Neural cell (in vitro differentiated cells): ENCODE measurements around the gene PPP3CB. TPM values are rescaled to one million over a fixed set of nuclear protein-coding genes. Genes with fewer than 3 reads are reported as not detected.

Source experiments
- H2AFZ ChIP-seq: fragments of 200-600, 300-800 bp; sonication (generic), shearing (Covaris generic); 2 replicates; pipeline ENCODE4 v1.6.0; 2014; ENCODE audit warnings: low read depth, mild to moderate bottlenecking, antibody characterized with exemption, low read length, moderate library complexity
- H3F3A ChIP-seq: fragments of 200-600 bp; shearing (Covaris generic); 2 replicates; pipeline ENCODE4 v1.6.1; 2016; ENCODE audit warnings: mild to moderate bottlenecking, moderate library complexity, mixed read lengths, antibody characterized with exemption, low read length; ENCODE audit not compliant: insufficient read depth, poor library complexity, severe bottlenecking
- H3K27ac ChIP-seq: fragments of 200-600, 300-800 bp; sonication (generic), shearing (Covaris generic); 2 replicates; pipeline ENCODE4 v1.5.1; 2014; ENCODE audit warnings: mild to moderate bottlenecking, low read length, moderate library complexity
- H3K27me3 ChIP-seq: fragments of 300-800, 200-600 bp; sonication (generic), shearing (Covaris generic); 2 replicates; pipeline ENCODE4 v1.6.0; 2014; ENCODE audit warnings: mild to moderate bottlenecking, low read depth, low read length, moderate library complexity; ENCODE audit not compliant: insufficient read depth
- H3K36me3 ChIP-seq: fragments of 300-800, 200-600 bp; sonication (generic), shearing (Covaris generic); 2 replicates; pipeline ENCODE4 v1.5.1; 2014; ENCODE audit warnings: mild to moderate bottlenecking, antibody characterized with exemption, low read length, moderate library complexity; ENCODE audit not compliant: insufficient read depth
- H3K4me2 ChIP-seq: fragments of 300-800, 200-600 bp; sonication (generic), shearing (Covaris generic); 2 replicates; pipeline ENCODE4 v1.6.0; 2014; ENCODE audit warnings: mild to moderate bottlenecking, low read length
- H3K4me3 ChIP-seq: fragments of 300-800, 200-600 bp; sonication (generic), shearing (Covaris generic); 2 replicates; pipeline ENCODE4 v1.5.1; 2014; ENCODE audit warnings: mild to moderate bottlenecking, low read length, moderate library complexity
- H3K79me2 ChIP-seq: fragments of 200-600 bp; shearing (Covaris generic); replicated peaks from 2 replicates; pipeline ENCODE4 v1.6.0; 2014; ENCODE audit warnings: mild to moderate bottlenecking, low read length, moderate library complexity; ENCODE audit not compliant: insufficient read depth
- H3K9ac ChIP-seq: fragments of 300-800, 200-600 bp; sonication (generic), shearing (Covaris generic); 2 replicates; pipeline ENCODE4 v1.6.1; 2016; ENCODE audit warnings: mild to moderate bottlenecking, low read length, mixed read lengths
- H3K9me2 ChIP-seq: fragments of 200-600 bp; shearing (Covaris generic); 2 replicates; pipeline ENCODE4 v1.6.1; 2016; ENCODE audit warnings: mild to moderate bottlenecking, low read length, mixed read lengths; ENCODE audit not compliant: insufficient read depth
- H3K9me3 ChIP-seq: fragments of 200-600, 300-800 bp; sonication (generic), shearing (Covaris generic); 2 replicates; pipeline ENCODE4 v1.6.1; 2016; ENCODE audit warnings: mild to moderate bottlenecking, mixed run types, low read length, moderate library complexity, mixed read lengths
- H4K20me1 ChIP-seq: fragments of 200-600 bp; shearing (Covaris generic); 2 replicates; pipeline ENCODE4 v1.6.1; 2016; ENCODE audit warnings: mild to moderate bottlenecking, mixed run types; ENCODE audit not compliant: insufficient read depth
- EP300 ChIP-seq: fragments of 450-650 bp; conservative IDR thresholded peaks from 2 replicates; pipeline ENCODE4 v1.6.1; 2014; ENCODE audit warnings: antibody characterized with exemption, mild to moderate bottlenecking, moderate library complexity; ENCODE audit not compliant: poor library complexity, severe bottlenecking
- EZH2 ChIP-seq: fragments of 200-600, 300-800 bp; shearing (Covaris generic), sonication (generic); IDR thresholded peaks from 2 replicates; pipeline ENCODE4 v1.6.1; 2014; ENCODE audit warnings: antibody characterized with exemption, low read length, borderline replicate concordance, mild to moderate bottlenecking; ENCODE audit not compliant: insufficient read depth, poor library complexity, severe bottlenecking
- MXI1 ChIP-seq: fragments of 450-650 bp; conservative IDR thresholded peaks from 2 replicates; pipeline ENCODE4 v1.6.1; 2014; ENCODE audit warnings: antibody characterized with exemption, mild to moderate bottlenecking; ENCODE audit not compliant: poor library complexity, severe bottlenecking
- POLR2AphosphoS5 ChIP-seq: IDR thresholded peaks from 2 replicates; pipeline ENCODE4 v1.6.1; 2012
- RAD21 ChIP-seq: fragments of 450-650 bp; conservative IDR thresholded peaks from 2 replicates; pipeline ENCODE4 v1.6.1; 2014; ENCODE audit warnings: antibody characterized with exemption, mild to moderate bottlenecking, moderate library complexity
- SMC3 ChIP-seq: fragments of 450-650 bp; conservative IDR thresholded peaks from 2 replicates; pipeline ENCODE4 v1.6.1; 2014; ENCODE audit warnings: antibody characterized with exemption, mild to moderate bottlenecking, moderate library complexity; ENCODE audit not compliant: poor library complexity
- TAF1 ChIP-seq: IDR thresholded peaks from 2 replicates; pipeline ENCODE4 v1.6.1; 2012; ENCODE audit warnings: low read depth
- polyA plus RNA-seq: library from polyadenylated mRNA; depleted of rRNA; stranded (reverse); fragments of >200 nt; gene quantifications from 2 replicates; pipeline ENCODE4 v1.2.3, GENCODE V29; 2014
- TF ChIP-seq, protein P1 (sequence below): IDR thresholded peaks from 2 replicates; pipeline ENCODE4 v1.6.1; 2012; ENCODE audit warnings: borderline replicate concordance
- TF ChIP-seq, protein P2 (sequence below): fragments of 450-650 bp; IDR thresholded peaks from 2 replicates; pipeline ENCODE4 v1.5.1; 2014; ENCODE audit warnings: antibody characterized with exemption, mild to moderate bottlenecking, moderate library complexity; ENCODE audit not compliant: poor library complexity, severe bottlenecking

The PPP3CB gene
- polyA plus RNA-seq, 1 donor from 2014 or later: 101 TPM

DNA sequence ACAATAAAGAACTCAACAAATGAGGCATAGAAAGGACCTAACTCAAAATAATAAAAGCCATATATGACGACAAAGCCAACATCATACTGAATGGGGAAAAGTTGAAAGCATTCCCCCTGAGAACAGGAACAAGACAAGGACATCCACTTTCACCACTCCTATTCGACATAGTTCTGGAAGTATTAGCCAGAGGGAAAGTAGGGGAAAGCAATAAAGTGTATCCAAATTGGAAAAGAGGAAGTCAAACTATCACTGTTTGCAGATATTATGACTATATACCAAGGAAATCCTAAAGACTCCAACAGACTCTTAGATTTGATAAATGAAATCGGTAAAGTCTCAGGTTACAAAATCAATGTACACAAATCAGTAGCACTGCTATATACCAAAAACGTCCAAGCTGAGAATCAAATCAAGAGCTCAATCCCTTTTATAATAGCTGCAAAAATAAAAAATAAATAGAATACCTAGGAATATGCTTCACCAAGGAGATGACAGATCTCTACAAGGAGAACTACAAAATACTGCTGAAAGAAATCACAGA, 86.8 kb downstream of the PPP3CB start:
- Histone ChIP-seq H3K9me2 (no peaks in the 10 kb centered on the region), H3K27ac (no peak overlapping the region), H2AFZ (no peak overlapping the region), H3K4me3 (no peak overlapping the region), H3K9ac (no peak overlapping the region), H3K79me2 (no peaks in the 10 kb centered on the region), H3F3A (no peaks in the 10 kb centered on the region), H3K36me3 (no peaks in the 10 kb centered on the region), H3K27me3 (no peaks in the 10 kb centered on the region), H4K20me1 (no peaks in the 10 kb centered on the region), H3K4me2 (no peak overlapping the region), H3K9me3 (no peaks in the 10 kb centered on the region)
- TF ChIP-seq MXI1 (no peak), POLR2AphosphoS5 (no peak), EZH2 (no peak), SMC3 (no peak), TAF1 (no peak), EP300 (no peak)
- TF ChIP-seq, protein P1, sequence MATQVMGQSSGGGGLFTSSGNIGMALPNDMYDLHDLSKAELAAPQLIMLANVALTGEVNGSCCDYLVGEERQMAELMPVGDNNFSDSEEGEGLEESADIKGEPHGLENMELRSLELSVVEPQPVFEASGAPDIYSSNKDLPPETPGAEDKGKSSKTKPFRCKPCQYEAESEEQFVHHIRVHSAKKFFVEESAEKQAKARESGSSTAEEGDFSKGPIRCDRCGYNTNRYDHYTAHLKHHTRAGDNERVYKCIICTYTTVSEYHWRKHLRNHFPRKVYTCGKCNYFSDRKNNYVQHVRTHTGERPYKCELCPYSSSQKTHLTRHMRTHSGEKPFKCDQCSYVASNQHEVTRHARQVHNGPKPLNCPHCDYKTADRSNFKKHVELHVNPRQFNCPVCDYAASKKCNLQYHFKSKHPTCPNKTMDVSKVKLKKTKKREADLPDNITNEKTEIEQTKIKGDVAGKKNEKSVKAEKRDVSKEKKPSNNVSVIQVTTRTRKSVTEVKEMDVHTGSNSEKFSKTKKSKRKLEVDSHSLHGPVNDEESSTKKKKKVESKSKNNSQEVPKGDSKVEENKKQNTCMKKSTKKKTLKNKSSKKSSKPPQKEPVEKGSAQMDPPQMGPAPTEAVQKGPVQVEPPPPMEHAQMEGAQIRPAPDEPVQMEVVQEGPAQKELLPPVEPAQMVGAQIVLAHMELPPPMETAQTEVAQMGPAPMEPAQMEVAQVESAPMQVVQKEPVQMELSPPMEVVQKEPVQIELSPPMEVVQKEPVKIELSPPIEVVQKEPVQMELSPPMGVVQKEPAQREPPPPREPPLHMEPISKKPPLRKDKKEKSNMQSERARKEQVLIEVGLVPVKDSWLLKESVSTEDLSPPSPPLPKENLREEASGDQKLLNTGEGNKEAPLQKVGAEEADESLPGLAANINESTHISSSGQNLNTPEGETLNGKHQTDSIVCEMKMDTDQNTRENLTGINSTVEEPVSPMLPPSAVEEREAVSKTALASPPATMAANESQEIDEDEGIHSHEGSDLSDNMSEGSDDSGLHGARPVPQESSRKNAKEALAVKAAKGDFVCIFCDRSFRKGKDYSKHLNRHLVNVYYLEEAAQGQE: no peak
- TF ChIP-seq, protein P2, sequence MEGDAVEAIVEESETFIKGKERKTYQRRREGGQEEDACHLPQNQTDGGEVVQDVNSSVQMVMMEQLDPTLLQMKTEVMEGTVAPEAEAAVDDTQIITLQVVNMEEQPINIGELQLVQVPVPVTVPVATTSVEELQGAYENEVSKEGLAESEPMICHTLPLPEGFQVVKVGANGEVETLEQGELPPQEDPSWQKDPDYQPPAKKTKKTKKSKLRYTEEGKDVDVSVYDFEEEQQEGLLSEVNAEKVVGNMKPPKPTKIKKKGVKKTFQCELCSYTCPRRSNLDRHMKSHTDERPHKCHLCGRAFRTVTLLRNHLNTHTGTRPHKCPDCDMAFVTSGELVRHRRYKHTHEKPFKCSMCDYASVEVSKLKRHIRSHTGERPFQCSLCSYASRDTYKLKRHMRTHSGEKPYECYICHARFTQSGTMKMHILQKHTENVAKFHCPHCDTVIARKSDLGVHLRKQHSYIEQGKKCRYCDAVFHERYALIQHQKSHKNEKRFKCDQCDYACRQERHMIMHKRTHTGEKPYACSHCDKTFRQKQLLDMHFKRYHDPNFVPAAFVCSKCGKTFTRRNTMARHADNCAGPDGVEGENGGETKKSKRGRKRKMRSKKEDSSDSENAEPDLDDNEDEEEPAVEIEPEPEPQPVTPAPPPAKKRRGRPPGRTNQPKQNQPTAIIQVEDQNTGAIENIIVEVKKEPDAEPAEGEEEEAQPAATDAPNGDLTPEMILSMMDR: no peak

DNA sequence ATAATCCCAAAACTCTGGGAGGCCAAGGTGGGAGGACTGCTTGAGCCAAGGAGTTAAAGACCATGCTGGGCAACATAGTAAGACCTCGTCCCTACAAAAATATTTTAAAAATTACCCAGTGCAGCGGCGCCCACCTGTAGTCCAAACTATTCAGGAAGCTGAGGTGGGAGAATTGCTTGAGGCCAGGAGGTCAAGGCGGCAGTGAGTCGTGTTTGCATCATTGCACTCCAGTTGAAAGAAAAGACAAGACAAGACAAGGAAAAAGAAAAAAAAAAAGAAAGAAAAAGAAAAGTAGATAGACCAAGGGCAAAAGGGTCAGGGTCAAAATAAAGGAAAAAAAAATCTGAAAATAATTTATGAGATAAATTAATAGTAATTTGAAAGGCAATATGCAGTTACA, 87.8 kb downstream of the PPP3CB start:
- H3K4me2 ChIP-seq: no peak overlapping the region
- H3K9ac ChIP-seq: no peak overlapping the region
- TF ChIP-seq EZH2 (no peak), SMC3 (no peak), EP300 (no peak), TAF1 (no peak), MXI1 (no peak), POLR2AphosphoS5 (no peak), RAD21 (no peak)
- TF ChIP-seq, protein P2: no peak
- TF ChIP-seq, protein P1: no peak
- no peak overlapping the region for H2AFZ ChIP-seq
- H3K9me2 ChIP-seq: no peaks in the 10 kb centered on the region
- H3K9me3 ChIP-seq: no peaks in the 10 kb centered on the region
- H3K79me2 ChIP-seq: no peaks in the 10 kb centered on the region
- H3K27me3 ChIP-seq: no peaks in the 10 kb centered on the region
- H3K4me3 ChIP-seq: no peak overlapping the region
- no peaks in the 10 kb centered on the region for H3F3A ChIP-seq
- no peak overlapping the region for H3K27ac ChIP-seq
- no peaks in the 10 kb centered on the region for H4K20me1 ChIP-seq
- H3K36me3 ChIP-seq: no peaks in the 10 kb centered on the region
